HEK293 (cell line): ENCODE results near the gene SAFB.

Experiments
- BCL11B ChIP-seq: fragments of 450-650 bp; formaldehyde crosslinking; IDR thresholded peaks from 2 replicates; pipeline ENCODE4 v1.5.1; 2016; ENCODE audit warnings: low read depth, missing biosample characterization, missing genetic modification characterization
- GLI2 ChIP-seq: fragments of 450-650 bp; formaldehyde crosslinking; IDR thresholded peaks from 2 replicates; pipeline ENCODE4; 2017; ENCODE audit warnings: missing biosample characterization, missing genetic modification characterization, low read depth, borderline replicate concordance
- HIC1 ChIP-seq: fragments of 450-650 bp; formaldehyde crosslinking; IDR thresholded peaks from 2 replicates; pipeline ENCODE4 v1.5.1; 2016; ENCODE audit warnings: missing biosample characterization, missing genetic modification characterization
- HOXC10 ChIP-seq: sonication (generic); formaldehyde crosslinking; IDR thresholded peaks from 2 replicates; pipeline ENCODE4 v1.8.1; 2023; ENCODE audit warnings: mild to moderate bottlenecking, missing genetic modification reagents
- HOXD13 ChIP-seq: sonication (generic); formaldehyde crosslinking; IDR thresholded peaks from 2 replicates; pipeline ENCODE4 v1.8.0; 2022; ENCODE audit warnings: missing genetic modification reagents, borderline replicate concordance
- KLF1 ChIP-seq: fragments of 450-650 bp; formaldehyde crosslinking; IDR thresholded peaks from 2 replicates; pipeline ENCODE4 v1.5.1; 2016; ENCODE audit warnings: missing biosample characterization, missing genetic modification characterization
- SP3 ChIP-seq: fragments of 450-650 bp; formaldehyde crosslinking; IDR thresholded peaks from 2 replicates; pipeline ENCODE4 v1.5.1; 2016; ENCODE audit warnings: missing biosample characterization, missing genetic modification characterization
- TCF7L2 ChIP-seq: IDR thresholded peaks from 2 replicates; pipeline ENCODE4 v1.6.1; 2011; ENCODE audit warnings: low read depth, mild to moderate bottlenecking, inconsistent platforms, low read length, moderate library complexity, borderline replicate concordance
- YY1 ChIP-seq: fragments of 450-650 bp; formaldehyde crosslinking; IDR thresholded peaks from 2 replicates; pipeline ENCODE4 v1.5.1; 2018; ENCODE audit warnings: missing biosample characterization, missing genetic modification characterization
- ZBTB17 ChIP-seq: fragments of 450-650 bp; formaldehyde crosslinking; IDR thresholded peaks from 2 replicates; pipeline ENCODE4 v1.5.1; 2016; ENCODE audit warnings: missing biosample characterization, missing genetic modification characterization
- ZBTB20 ChIP-seq: fragments of 450-650 bp; formaldehyde crosslinking; IDR thresholded peaks from 2 replicates; pipeline ENCODE4 v1.5.1; 2016; ENCODE audit warnings: missing biosample characterization, missing genetic modification characterization
- ZNF112 ChIP-seq: fragments of 450-650 bp; formaldehyde crosslinking; IDR thresholded peaks from 2 replicates; pipeline ENCODE4 v1.5.0; 2017; ENCODE audit warnings: missing biosample characterization, missing genetic modification characterization
- ZNF148 ChIP-seq: fragments of 450-650 bp; formaldehyde crosslinking; IDR thresholded peaks from 2 replicates; pipeline ENCODE4 v1.5.0; 2017; ENCODE audit warnings: missing biosample characterization, missing genetic modification characterization, borderline replicate concordance
- ZNF174 ChIP-seq: fragments of 450-650 bp; formaldehyde crosslinking; IDR thresholded peaks from 2 replicates; pipeline ENCODE4 v1.5.0; 2017; ENCODE audit warnings: missing biosample characterization, mild to moderate bottlenecking, missing genetic modification characterization
- ZNF19 ChIP-seq: fragments of 450-650 bp; formaldehyde crosslinking; IDR thresholded peaks from 2 replicates; pipeline ENCODE4; 2016; ENCODE audit warnings: missing biosample characterization, missing genetic modification characterization, low read depth
- ZNF266 ChIP-seq: fragments of 450-650 bp; formaldehyde crosslinking; IDR thresholded peaks from 2 replicates; pipeline ENCODE4 v1.5.1; 2016; ENCODE audit warnings: missing biosample characterization, missing genetic modification characterization, low read depth
- ZNF292 ChIP-seq: fragments of 450-650 bp; formaldehyde crosslinking; IDR thresholded peaks from 2 replicates; pipeline ENCODE4 v1.5.1; 2016; ENCODE audit warnings: low read depth, missing biosample characterization, missing genetic modification characterization, borderline replicate concordance
- ZNF311 ChIP-seq: fragments of 450-650 bp; formaldehyde crosslinking; IDR thresholded peaks from 2 replicates; pipeline ENCODE4 v1.5.1; 2017; ENCODE audit warnings: missing biosample characterization, missing genetic modification characterization, borderline replicate concordance
- ZNF341 ChIP-seq: fragments of 450-650 bp; formaldehyde crosslinking; IDR thresholded peaks from 2 replicates; pipeline ENCODE4; 2016; ENCODE audit warnings: low read depth, missing biosample characterization, missing genetic modification characterization
- ZNF394 ChIP-seq: fragments of 450-650 bp; formaldehyde crosslinking; IDR thresholded peaks from 2 replicates; pipeline ENCODE4 v1.5.1; 2016; ENCODE audit warnings: missing biosample characterization, missing genetic modification characterization, mild to moderate bottlenecking, moderate library complexity, borderline replicate concordance
- ZNF398 ChIP-seq: fragments of 450-650 bp; formaldehyde crosslinking; IDR thresholded peaks from 2 replicates; pipeline ENCODE4 v1.5.1; 2017; ENCODE audit warnings: missing biosample characterization, missing genetic modification characterization
- ZNF544 ChIP-seq: fragments of 450-650 bp; formaldehyde crosslinking; IDR thresholded peaks from 2 replicates; pipeline ENCODE4 v1.5.0; 2017; ENCODE audit warnings: missing biosample characterization, missing genetic modification characterization
- ZNF548 ChIP-seq: fragments of 450-650 bp; formaldehyde crosslinking; IDR thresholded peaks from 2 replicates; pipeline ENCODE4 v1.5.1; 2016; ENCODE audit warnings: missing biosample characterization, missing genetic modification characterization
- ZNF571 ChIP-seq: fragments of 450-650 bp; formaldehyde crosslinking; IDR thresholded peaks from 2 replicates; pipeline ENCODE4 v1.5.0; 2017; ENCODE audit warnings: missing biosample characterization, missing genetic modification characterization
- ZNF623 ChIP-seq: fragments of 450-650 bp; formaldehyde crosslinking; IDR thresholded peaks from 2 replicates; pipeline ENCODE4 v1.5.1; 2016; ENCODE audit warnings: missing biosample characterization, missing genetic modification characterization
- ZNF629 ChIP-seq: fragments of 450-650 bp; formaldehyde crosslinking; IDR thresholded peaks from 2 replicates; pipeline ENCODE4 v1.5.1; 2017; ENCODE audit warnings: missing biosample characterization, missing genetic modification characterization
- ZNF692 ChIP-seq: fragments of 450-650 bp; formaldehyde crosslinking; IDR thresholded peaks from 2 replicates; pipeline ENCODE4 v1.5.1; 2016; ENCODE audit warnings: missing biosample characterization, missing genetic modification characterization
- ZNF701 ChIP-seq: fragments of 450-650 bp; formaldehyde crosslinking; IDR thresholded peaks from 2 replicates; pipeline ENCODE4 v1.5.1; 2016; ENCODE audit warnings: missing biosample characterization, missing genetic modification characterization
- ZNF785 ChIP-seq: fragments of 450-650 bp; formaldehyde crosslinking; IDR thresholded peaks from 2 replicates; pipeline ENCODE4 v1.5.1; 2016; ENCODE audit warnings: missing biosample characterization, missing genetic modification characterization
- ZNF830 ChIP-seq: fragments of 450-650 bp; IDR thresholded peaks from 2 replicates; pipeline ENCODE4 v1.5.0; 2018; ENCODE audit warnings: missing biosample characterization, missing genetic modification characterization, low read depth, mild to moderate bottlenecking, moderate library complexity
- ZSCAN5A ChIP-seq: fragments of 450-650 bp; formaldehyde crosslinking; IDR thresholded peaks from 2 replicates; pipeline ENCODE4 v1.5.1; 2016; ENCODE audit warnings: missing biosample characterization, missing genetic modification characterization

Gene SAFB

GRCh38 chr19:5624018-5624663 lies 1.3 kb downstream of the SAFB start (continued):
- TF ChIP-seq HOXD13 (CRISPR knock-in tag) (no peak), ZNF785 (tag by site-specific recombination) (no peak), SP3 (tag by site-specific recombination) (no peak), ZNF148 (no peak), HIC1 (no peak), ZNF571 (tag by site-specific recombination) (no peak), YY1 (tag by site-specific recombination) (no peak), ZNF701 (tag by site-specific recombination) (no peak), TCF7L2 (no peak), ZNF394 (tag by site-specific recombination) (no peak), ZNF266 (tag by site-specific recombination) (no peak), ZNF341 (tag by site-specific recombination) (peak; percentile 79; the same call in 1 of the 2 replicates), ZNF19 (tag by site-specific recombination) (no peak), ZNF548 (tag by site-specific recombination) (no peak), ZBTB20 (tag by site-specific recombination) (no peak), ZNF623 (tag by site-specific recombination) (no peak), ZNF398 (tag by site-specific recombination) (no peak), ZNF174 (tag by site-specific recombination) (no peak), ZNF112 (tag by site-specific recombination) (no peak), ZNF830 (no peak), BCL11B (tag by site-specific recombination) (no peak), ZSCAN5A (tag by site-specific recombination) (no peak), ZNF629 (tag by site-specific recombination) (no peak), GLI2 (tag by site-specific recombination) (no peak), KLF1 (tag by site-specific recombination) (no peak), HOXC10 (CRISPR knock-in tag) (no peak), ZNF692 (tag by site-specific recombination) (no peak), ZNF544 (tag by site-specific recombination) (no peak), ZNF311 (tag by site-specific recombination) (no peak), ZNF292 (tag by site-specific recombination) (no peak), ZBTB17 (tag by site-specific recombination) (peak; percentile 44)
